ENCODE data around the gene NRXN3.
A peak's percentile ranks its signal among the peaks of the same experiment; 100 is the strongest.
"Not testable (repeated sequence)": the region's sequence is repeated elsewhere in the genome, so short reads cannot be mapped to it uniquely, and the experiment has no call there.

The NRXN3 gene

GRCh38 chr14:78573736-78574135 lies 403.6 kb downstream of the NRXN3 start:
- FAIRE-seq; DNase-seq (ENCODE audit: low spot score): not testable (repeated sequence)

GRCh38 chr14:78576437-78577166 lies 406.4 kb downstream of the NRXN3 start:
- DNase-seq (ENCODE audit: low spot score) (no peak), FAIRE-seq (no peak)

DNA sequence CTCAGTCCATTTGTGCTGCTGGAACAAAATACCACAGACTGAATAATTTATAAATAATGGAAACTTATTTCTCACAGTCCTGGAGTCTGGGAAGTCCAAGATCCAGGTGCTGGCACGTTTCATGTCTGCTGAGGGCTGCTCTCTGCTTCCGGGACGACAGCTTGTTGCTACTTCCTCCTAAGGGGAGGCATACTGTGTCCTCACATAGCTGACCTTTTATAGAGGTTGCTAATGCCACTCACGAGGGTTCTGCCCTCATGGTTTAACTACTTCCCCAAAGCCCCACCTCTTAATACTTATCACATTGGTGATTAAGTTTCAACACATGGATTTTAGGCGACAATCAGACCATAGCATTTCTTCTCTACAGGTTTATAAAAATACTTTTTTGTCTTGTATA lies 411.1 kb downstream of the NRXN3 start:
- FAIRE-seq = no peak
- DNase-seq (ENCODE audit: low spot score) = no peak

- FAIRE-seq = no peak
- DNase-seq (ENCODE audit: low spot score) = no peak
Measured at GRCh38 chr14:78586681-78587080, 416.5 kb downstream of the NRXN3 start.

DNA sequence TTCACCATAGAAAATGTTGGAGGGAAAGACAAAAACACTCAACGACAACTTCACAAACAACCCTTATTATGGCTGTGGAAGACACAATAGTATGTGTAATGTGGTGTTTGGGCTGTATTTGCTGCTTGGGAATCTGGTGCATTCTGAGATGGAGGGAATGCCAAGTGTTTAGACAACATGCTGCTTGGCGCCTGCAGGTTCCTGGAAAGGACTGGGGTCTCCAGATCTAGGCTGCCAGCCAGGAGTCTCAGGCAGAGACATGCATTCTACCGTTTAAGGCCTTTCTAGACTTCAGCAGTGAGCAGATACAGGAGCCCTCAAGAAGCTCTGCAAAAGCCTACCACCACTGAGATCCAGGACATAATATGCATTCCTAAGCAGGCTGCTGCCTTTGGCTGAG lies 418.7 kb downstream of the NRXN3 start:
- no peak for FAIRE-seq
- DNase-seq (ENCODE audit: low spot score) = no peak

GRCh38 chr14:78592616-78593219 lies 422.5 kb downstream of the NRXN3 start:
- FAIRE-seq = no peak
- no peak for DNase-seq (ENCODE audit: low spot score)

DNA sequence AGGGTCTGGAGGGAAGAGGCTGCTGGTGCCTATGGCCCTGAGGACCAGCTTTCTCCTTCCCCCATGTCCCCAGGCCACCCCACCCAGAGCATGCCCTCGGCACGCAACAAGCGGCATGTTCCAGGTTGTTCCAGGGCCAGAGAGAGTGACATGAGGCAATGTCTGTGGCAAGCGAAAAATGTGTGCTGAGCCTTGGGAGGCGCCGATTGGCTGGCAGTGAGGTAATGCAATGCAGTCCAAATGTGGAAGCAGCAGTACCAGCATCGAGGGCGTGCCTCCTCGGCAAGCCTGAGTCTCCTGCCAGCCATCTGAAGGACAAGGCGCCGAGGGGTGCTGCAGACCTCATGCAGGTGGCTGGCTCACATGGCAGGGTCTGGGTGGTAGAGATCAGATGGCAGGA lies 423.8 kb downstream of the NRXN3 start:
- no peak for DNase-seq (ENCODE audit: low spot score)
- no peak for FAIRE-seq

GRCh38 chr14:78595797-78596196 lies 425.6 kb downstream of the NRXN3 start:
- peak; percentile 28 for DNase-seq (ENCODE audit: low spot score)
- peak; percentile 48 for FAIRE-seq

DNA sequence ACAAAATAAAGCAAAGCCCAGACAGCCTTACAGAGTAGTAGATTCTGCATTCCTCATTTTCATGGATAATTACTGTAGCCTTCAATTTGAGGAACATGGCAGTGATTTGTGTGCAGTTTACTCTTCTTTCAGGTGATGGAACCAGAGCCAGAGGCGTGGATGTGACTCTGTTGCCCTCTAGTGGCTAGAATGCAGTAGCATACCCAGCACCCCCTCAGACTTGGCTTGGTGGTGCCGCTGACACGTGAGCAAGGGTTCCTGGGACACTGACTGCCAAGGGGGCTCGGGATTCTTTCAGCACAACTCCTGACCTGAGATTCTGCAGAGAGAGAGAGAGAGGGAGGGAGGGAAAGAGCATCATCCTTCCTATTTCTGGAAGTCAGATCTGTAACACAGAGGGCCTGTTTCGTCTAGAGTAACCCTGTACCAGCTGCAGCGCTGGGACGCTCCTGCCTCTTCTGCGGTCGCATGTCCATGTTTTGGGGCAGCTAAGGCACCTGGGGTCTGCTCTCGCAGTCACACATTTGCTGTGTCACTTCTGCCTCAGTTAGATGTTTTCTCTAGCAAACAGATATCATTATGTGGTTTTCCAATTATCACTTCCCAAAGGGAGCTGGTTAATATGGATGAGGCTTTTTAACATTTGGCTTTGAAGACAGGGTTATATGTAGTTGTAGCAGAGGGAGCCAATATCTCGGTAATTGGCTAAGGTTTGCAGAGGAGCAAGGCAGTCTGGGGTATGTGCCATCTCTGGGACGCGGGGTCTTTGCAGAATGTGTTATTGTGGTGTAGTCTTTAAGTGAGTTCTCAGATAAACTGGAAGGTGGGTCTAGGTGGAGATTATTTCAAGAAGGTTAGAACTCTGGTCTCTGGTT lies 428.1 kb downstream of the NRXN3 start:
- peak; percentile 81 for DNase-seq (ENCODE audit: low spot score)
- FAIRE-seq = peak; percentile 86

- no peak for FAIRE-seq
- DNase-seq (ENCODE audit: low spot score) = no peak
Measured at GRCh38 chr14:78605025-78605762, 435.0 kb downstream of the NRXN3 start.

GRCh38 chr14:78605897-78606500 lies 435.8 kb downstream of the NRXN3 start:
- DNase-seq (ENCODE audit: low spot score) (peak; percentile 18), FAIRE-seq (no peak)

GRCh38 chr14:78608998-78609787 lies 439.0 kb downstream of the NRXN3 start:
- FAIRE-seq = no peak
- DNase-seq (ENCODE audit: low spot score) = no peak

DNA sequence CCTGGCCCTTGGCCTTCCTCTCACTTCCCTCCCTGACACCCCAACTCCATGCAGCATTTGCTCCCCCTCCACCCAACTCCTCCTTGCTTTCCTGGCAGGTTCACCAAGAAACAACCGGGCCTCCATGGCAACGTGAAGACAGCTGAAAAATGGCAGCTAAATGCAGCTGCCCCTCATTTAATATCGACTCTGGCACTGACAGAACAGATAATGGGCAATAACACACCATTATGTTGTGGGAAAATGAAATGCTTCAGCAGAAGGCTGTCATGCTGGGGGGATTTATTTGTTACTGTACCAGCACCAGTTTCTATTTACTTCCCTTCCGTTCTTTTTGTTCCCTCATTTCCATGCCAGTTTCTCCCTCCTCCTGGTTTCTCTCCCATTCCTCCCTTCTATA lies 440.8 kb downstream of the NRXN3 start:
- FAIRE-seq = no peak
- no peak for DNase-seq (ENCODE audit: low spot score)

- DNase-seq (ENCODE audit: low spot score) (no peak), FAIRE-seq (no peak)
Measured at GRCh38 chr14:78611796-78612571, 441.8 kb downstream of the NRXN3 start.

DNA sequence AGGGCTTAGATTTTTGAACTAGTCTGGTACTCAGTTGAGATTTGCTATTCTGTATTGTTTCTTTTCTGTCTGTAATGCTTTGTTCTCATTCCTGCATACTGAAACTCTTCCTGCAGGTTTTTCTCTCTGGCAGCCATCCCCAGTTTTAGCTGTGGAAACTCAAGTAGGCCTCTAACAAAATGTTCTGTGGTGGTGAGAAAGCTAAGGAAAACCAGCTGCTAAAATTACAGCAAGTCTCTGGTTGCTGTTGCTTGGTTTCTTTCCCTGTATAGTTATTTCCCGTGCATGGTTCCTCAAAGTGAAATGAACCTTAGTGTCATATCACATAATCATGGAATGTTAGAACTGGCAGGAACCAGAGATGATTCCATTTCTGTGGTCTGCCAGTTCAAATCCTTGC lies 442.5 kb downstream of the NRXN3 start:
- no peak for DNase-seq (ENCODE audit: low spot score)
- FAIRE-seq = no peak

GRCh38 chr14:78614593-78614992 lies 444.4 kb downstream of the NRXN3 start:
- DNase-seq (ENCODE audit: low spot score) = no peak
- no peak for FAIRE-seq

- DNase-seq (ENCODE audit: low spot score) (no peak), FAIRE-seq (no peak)
Measured at GRCh38 chr14:78617735-78618134, 447.6 kb downstream of the NRXN3 start.

- DNase-seq (ENCODE audit: low spot score) = no peak
- FAIRE-seq = no peak
Measured at GRCh38 chr14:78618368-78618767, 448.2 kb downstream of the NRXN3 start.

DNA sequence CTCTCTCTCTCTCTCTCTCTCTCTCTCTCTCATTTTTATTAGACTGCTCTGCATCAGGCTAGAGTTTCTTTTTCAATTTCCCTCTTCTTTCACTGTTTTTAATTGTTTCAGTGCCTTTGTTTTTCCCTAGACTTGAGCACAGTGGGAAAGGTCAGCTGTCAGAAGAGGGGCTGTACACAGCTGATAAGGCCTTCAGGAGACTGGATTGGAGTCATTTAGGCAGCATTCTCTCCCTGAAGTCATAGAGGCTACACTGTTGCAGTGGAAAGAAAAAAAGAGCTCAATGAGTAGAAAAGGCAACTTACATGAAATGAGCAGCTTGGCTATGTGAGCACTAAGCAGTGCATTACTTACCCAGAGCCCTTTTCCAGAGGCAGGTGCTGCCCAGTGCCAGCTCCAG lies 456.9 kb downstream of the NRXN3 start:
- no peak for DNase-seq (ENCODE audit: low spot score)
- FAIRE-seq = no peak

GRCh38 chr14:78631551-78631950 lies 461.4 kb downstream of the NRXN3 start:
- FAIRE-seq = no peak
- no peak for DNase-seq (ENCODE audit: low spot score)

Data from urothelium cell line (cell line).